Lung (tissue), 12 donors: ENCODE data around the gene OR10A6. TPM values are rescaled to one million over a fixed set of nuclear protein-coding genes. Genes with fewer than 3 reads are reported as not detected.
A peak's percentile ranks its signal among the peaks of the same experiment; 100 is the strongest.

ENCODE experiments used
- ATAC-seq: fragments of 200-7000 bp; cut with Tn5 transposase; one replicate; pipeline ENCODE4 v1.9.1; 2020; ENCODE audit warnings: moderate number of reproducible peaks; ENCODE audit not compliant: insufficient read depth, low FRiP score
- DNase-seq, 3 donors: peaks; one replicate each; pipeline ENCODE4 v3.0.0-alpha.2; 2013 to 2017
- H3K27ac ChIP-seq, 2 donors: one replicate each; pipeline ENCODE4 v1.5.1; 2013; ENCODE audit warnings: mild to moderate bottlenecking in 2 of 2, moderate library complexity in 2 of 2, control low read depth in 1 of 2, inconsistent platforms in 1 of 2, low read depth in 1 of 2, low read length in 1 of 2
- H3K27me3 ChIP-seq, 3 donors: one replicate each; pipeline ENCODE4 v1.5.1; 2013; ENCODE audit warnings: low read length in 2 of 3; ENCODE audit not compliant: control insufficient read depth in 3 of 3, insufficient read depth in 3 of 3
- H3K36me3 ChIP-seq, 4 donors: one replicate each; pipeline ENCODE4 v1.5.1; 2013; ENCODE audit warnings: low read length in 4 of 4, mild to moderate bottlenecking in 1 of 4, moderate library complexity in 1 of 4; ENCODE audit not compliant: control insufficient read depth in 4 of 4, insufficient read depth in 4 of 4
- H3K4me1 ChIP-seq, 5 donors: one replicate each; pipeline ENCODE4 v1.5.1; 2013; ENCODE audit warnings: low read length in 5 of 5, mild to moderate bottlenecking in 2 of 5, moderate library complexity in 1 of 5; ENCODE audit not compliant: control insufficient read depth in 5 of 5, insufficient read depth in 5 of 5
- H3K4me3 ChIP-seq: one replicate; pipeline ENCODE4 v1.5.1; 2013; ENCODE audit warnings: mild to moderate bottlenecking, control low read depth, moderate library complexity
- H3K9ac ChIP-seq, 2 donors: one replicate each; pipeline ENCODE4 v1.5.1; 2013; ENCODE audit warnings: low read length in 2 of 2, control low read depth in 1 of 2; ENCODE audit not compliant: insufficient read depth in 1 of 2
- H3K9me3 ChIP-seq, 4 donors: one replicate each; pipeline ENCODE4 v1.5.1; 2013; ENCODE audit warnings: low read length in 3 of 4, mild to moderate bottlenecking in 1 of 4, moderate library complexity in 1 of 4; ENCODE audit not compliant: control insufficient read depth in 4 of 4, insufficient read depth in 3 of 4
- CTCF ChIP-seq: IDR thresholded peaks from 2 replicates; pipeline ENCODE4 v1.5.1; 2012; ENCODE audit warnings: mild to moderate bottlenecking; ENCODE audit errors: control extremely low read depth, extremely low read depth
- WGBS, 2 donors: extraction: QIAGEN DNeasy Blood & Tissue Kit; methylation state at CpG; one replicate each; pipeline ENCODE4 v1.1.7; 2013; 5-methylcytosine and 5-hydroxymethylcytosine counted together
- polyA plus RNA-seq, 2 donors: library from polyadenylated mRNA; stranded (reverse); fragments of 200-250 nt; gene quantifications; one replicate each; pipeline ENCODE4 v1.2.1, GENCODE V29; 2013
- total RNA-seq, 2 donors: library from RNA; depleted of rRNA in 1 of 2; stranded (reverse); fragments of >200 nt in 1 of 2; gene quantifications; one replicate each; pipeline ENCODE4 v1.2.1, GENCODE V29; 2014 to 2021
- donor health status: control.
- donor health status: control.
- donor health status: Bipolar disorder and iron deficiency.
- donor health status: healthy.
- donor health status: DM: yes; HTN: yes; CAD: no.

The OR10A6 gene
- total and polyA plus RNA-seq, 4 donors: not detected

GRCh38 chr11:7909585-7910285 is 21.3 kb downstream of the OR10A6 start:
- Histone ChIP-seq H3K9ac (no peak overlapping the region), H3K4me3 (no peak overlapping the region), H3K36me3 (no peaks in the 10 kb centered on the region), H3K4me1 (peaks cover 0 to 4% (median 0%) of the 10 kb centered on the region in 5 donors), H3K27ac (no peak overlapping the region), H3K9me3 (no peaks in the 10 kb centered on the region), H3K27me3 (no peaks in the 10 kb centered on the region)
- DNase-seq (no peak), ATAC-seq (no peak)
- 54 to 64% methylated on average over 2 of the region's 2 CpGs for WGBS, 2 donors
- TF ChIP-seq CTCF: no peak

- no peaks in the 10 kb centered on the region for H3K9me3 ChIP-seq
- DNase-seq (no peak), ATAC-seq (no peak)
- no peaks in the 10 kb centered on the region for H3K27me3 ChIP-seq
- H3K4me1 ChIP-seq: peaks cover 0 to 4% (median 0%) of the 10 kb centered on the region in 5 donors
- no peaks in the 10 kb centered on the region for H3K36me3 ChIP-seq
- WGBS, 2 donors: 52 to 55% methylated on average over 3 of the region's 3 CpGs
- H3K4me3 ChIP-seq: no peak overlapping the region
- no peak overlapping the region for H3K9ac ChIP-seq
- no peak for TF ChIP-seq CTCF
- H3K27ac ChIP-seq: peak overlapping the region in 1 of 2 donors; percentile 47
Measured at GRCh38 chr11:7907121-7907520, 23.9 kb downstream of the OR10A6 start.

- Histone ChIP-seq H3K27me3 (no peaks in the 10 kb centered on the region), H3K9me3 (no peaks in the 10 kb centered on the region), H3K9ac (no peak overlapping the region), H3K27ac (no peak overlapping the region), H3K4me3 (no peak overlapping the region), H3K4me1 (peaks cover 0 to 4% (median 0%) of the 10 kb centered on the region in 5 donors), H3K36me3 (no peaks in the 10 kb centered on the region)
- 14 to 16% methylated on average over 4 of the region's 4 CpGs for WGBS, 2 donors
- DNase-seq (no peak), ATAC-seq (no peak)
- TF ChIP-seq CTCF: no peak
Measured at GRCh38 chr11:7906481-7906880, 24.6 kb downstream of the OR10A6 start.

GRCh38 chr11:7905961-7906429 is 25.1 kb downstream of the OR10A6 start:
- TF ChIP-seq CTCF: no peak
- Histone ChIP-seq H3K4me1 (peaks cover 0 to 4% (median 0%) of the 10 kb centered on the region in 5 donors), H3K27me3 (no peaks in the 10 kb centered on the region), H3K36me3 (no peaks in the 10 kb centered on the region), H3K4me3 (no peak overlapping the region), H3K27ac (peak overlapping the region in 1 of 2 donors; percentile 74), H3K9ac (no peak overlapping the region), H3K9me3 (no peaks in the 10 kb centered on the region)
- 41 to 51% methylated on average over 3 of the region's 3 CpGs for WGBS, 2 donors
- peak; percentile 78 for ATAC-seq
- peak in 2 of 3 donors; percentile 26 to 57 for DNase-seq
